H1 (cell line): ENCODE measurements around the gene OR9A2. TPM values are rescaled to one million over a fixed set of nuclear protein-coding genes. Genes with fewer than 3 reads are reported as not detected.

Experiments used
- CTCF ChIA-PET: fragments of 300-600 bp; sonication (Branson Sonifier 250); formaldehyde crosslinking; loops from one replicate; lab custom pipeline; 2021; ENCODE audit not compliant: partially characterized antibody; lab: Charles Lee
- POLR2A ChIA-PET: fragments of 300-600 bp; sonication (Branson Sonifier 250); formaldehyde crosslinking; loops from one replicate; lab custom pipeline; 2021; ENCODE audit warnings: inconsistent platforms; ENCODE audit not compliant: partially characterized antibody; lab: Charles Lee
- DNase-seq, 2 experiments: peaks; one replicate each; pipeline versions ENCODE4 v3.0.0 to v3.0.0-alpha.2; 2010 to 2022; ENCODE audit warnings: low spot score in 2 of 2, low read depth in 1 of 2, mixed read lengths in 1 of 2
- FAIRE-seq: peaks from 2 replicates; lab custom pipeline; 2011; peaks lifted over from hg19 to GRCh38; lab: Jason Lieb, UNC
- H2AFZ ChIP-seq: 2 replicates; pipeline ENCODE4 v1.8.1; 2012; ENCODE audit warnings: low read length, inconsistent platforms
- H2AK5ac ChIP-seq: 2 replicates; pipeline ENCODE4 v1.6.1; 2013; ENCODE audit warnings: low read depth, low read length
- H2BK120ac ChIP-seq: replicated peaks from 2 replicates; pipeline ENCODE3; 2013; ENCODE audit warnings: low read depth, low read length, inconsistent platforms
- H2BK12ac ChIP-seq: 2 replicates; pipeline ENCODE4 v1.6.1; 2013; ENCODE audit warnings: low read depth, low read length
- H2BK15ac ChIP-seq: 2 replicates; pipeline ENCODE4 v1.6.1; 2013; ENCODE audit warnings: low read length
- H2BK20ac ChIP-seq: 2 replicates; pipeline ENCODE4 v1.6.1; 2013; ENCODE audit warnings: low read length
- H2BK5ac ChIP-seq: 2 replicates; pipeline ENCODE4 v1.6.1; 2013; ENCODE audit warnings: low read depth, low read length
- H3K14ac ChIP-seq: 2 replicates; pipeline ENCODE4 v1.6.1; 2013; ENCODE audit warnings: inconsistent platforms; ENCODE audit not compliant: insufficient read length
- H3K18ac ChIP-seq: 2 replicates; pipeline ENCODE4 v1.6.1; 2013; ENCODE audit warnings: low read length; ENCODE audit errors: extremely low read depth
- H3K23ac ChIP-seq: 2 replicates; pipeline ENCODE4 v1.6.1; 2013; ENCODE audit warnings: inconsistent platforms; ENCODE audit not compliant: insufficient read length
- H3K23me2 ChIP-seq: 2 replicates; pipeline ENCODE4 v1.6.1; 2013; ENCODE audit warnings: low read depth, low read length
- H3K27ac ChIP-seq: 2 replicates; pipeline ENCODE4 v1.6.1; 2011; ENCODE audit warnings: low read depth, low read length, inconsistent platforms
- H3K27me3 ChIP-seq, 4 experiments: replicated peaks in 1 of 4; 1 replicate in 1 of 4; 2 replicates in 3 of 4; pipeline versions ENCODE4 v1.6.1 to v1.8.1; 2011 to 2013; ENCODE audit warnings: low read length in 3 of 4, mild to moderate bottlenecking in 3 of 4, inconsistent platforms in 2 of 4, mixed read lengths in 2 of 4, moderate library complexity in 1 of 4; ENCODE audit not compliant: control insufficient read depth in 3 of 4, insufficient read depth in 3 of 4; ENCODE audit errors: extremely low read depth in 1 of 4
- H3K36me3 ChIP-seq, 4 experiments: 2 replicates each; pipeline versions ENCODE4 v1.6.1 to v1.8.1; 2011 to 2013; ENCODE audit warnings: mild to moderate bottlenecking in 4 of 4, low read length in 3 of 4, moderate library complexity in 2 of 4, control low read depth in 1 of 4, inconsistent platforms in 1 of 4; ENCODE audit not compliant: insufficient read depth in 4 of 4, control insufficient read depth in 2 of 4
- H3K4ac ChIP-seq: replicated peaks from 2 replicates; pipeline ENCODE3; 2013; ENCODE audit warnings: low read length, low read depth, mixed read lengths, inconsistent platforms; ENCODE audit not compliant: insufficient read length
- H3K4me1 ChIP-seq, 4 experiments: replicated peaks in 1 of 4; 1 replicate in 1 of 4; 2 replicates in 3 of 4; pipeline versions ENCODE4 v1.6.1 to v1.8.1; 2011 to 2013; ENCODE audit warnings: low read length in 3 of 4, inconsistent platforms in 2 of 4, mixed read lengths in 1 of 4; ENCODE audit not compliant: insufficient read depth in 4 of 4, control insufficient read depth in 3 of 4
- H3K4me2 ChIP-seq, 2 experiments: 2 replicates each; pipeline versions ENCODE4 v1.6.1 to v1.8.1; 2011 to 2013; ENCODE audit warnings: low read depth in 2 of 2, low read length in 2 of 2, control low read depth in 1 of 2, inconsistent platforms in 1 of 2, mild to moderate bottlenecking in 1 of 2; ENCODE audit not compliant: insufficient read depth in 1 of 2
- H3K4me3 ChIP-seq, 4 experiments: fragments of 200-600, 300-600 bp in 1 of 4; sonication (generic), shearing (Covaris generic), sonication (Bioruptor Twin) in 1 of 4; 2 replicates each; pipeline versions ENCODE4 v1.5.1 to v1.8.1; 2011 to 2016; ENCODE audit warnings: low read length in 4 of 4, low read depth in 3 of 4, control low read depth in 2 of 4, inconsistent platforms in 2 of 4, mild to moderate bottlenecking in 2 of 4, mixed read lengths in 1 of 4, moderate library complexity in 1 of 4; ENCODE audit not compliant: insufficient read depth in 2 of 4; ENCODE audit errors: extremely low read depth in 1 of 4
- H3K56ac ChIP-seq: replicated peaks from 2 replicates; pipeline ENCODE3; 2013; ENCODE audit warnings: low read depth, mild to moderate bottlenecking, mixed read lengths, low read length, inconsistent platforms; ENCODE audit not compliant: insufficient read length
- H3K79me1 ChIP-seq: 2 replicates; pipeline ENCODE4 v1.6.1; 2013; ENCODE audit warnings: low read depth, low read length, control low read depth
- H3K79me2 ChIP-seq, 2 experiments: 2 replicates each; pipeline versions ENCODE4 v1.6.1 to v1.8.1; 2012 to 2013; ENCODE audit warnings: low read length in 2 of 2, mild to moderate bottlenecking in 2 of 2, inconsistent platforms in 1 of 2; ENCODE audit not compliant: insufficient read depth in 2 of 2, control insufficient read depth in 1 of 2
- H3K9ac ChIP-seq, 4 experiments: replicated peaks in 1 of 4; 1 replicate in 1 of 4; 2 replicates in 3 of 4; pipeline versions ENCODE4 v1.6.1 to v1.8.1; 2011 to 2013; ENCODE audit warnings: low read depth in 3 of 4, low read length in 3 of 4, control low read depth in 2 of 4, mild to moderate bottlenecking in 2 of 4, moderate library complexity in 2 of 4, inconsistent platforms in 1 of 4; ENCODE audit errors: extremely low read depth in 1 of 4
- H3K9me3 ChIP-seq, 2 experiments: 2 replicates each; pipeline versions ENCODE4 v1.6.1 to v1.8.1; 2012 to 2013; ENCODE audit warnings: mild to moderate bottlenecking in 2 of 2, moderate library complexity in 2 of 2, control low read depth in 1 of 2, inconsistent platforms in 1 of 2, low read depth in 1 of 2, low read length in 1 of 2, mixed read lengths in 1 of 2; ENCODE audit not compliant: insufficient read depth in 2 of 2
- H4K20me1 ChIP-seq, 2 experiments: replicated peaks in 1 of 2; 2 replicates each; pipeline versions ENCODE3 to v1.8.1; 2011 to 2013; ENCODE audit warnings: inconsistent platforms in 2 of 2, low read length in 2 of 2, mild to moderate bottlenecking in 1 of 2; ENCODE audit not compliant: insufficient read depth in 2 of 2, control insufficient read depth in 1 of 2
- H4K5ac ChIP-seq: 2 replicates; pipeline ENCODE4 v1.6.1; 2013; ENCODE audit warnings: low read length, low read depth, mixed read lengths, inconsistent platforms; ENCODE audit not compliant: insufficient read length
- H4K8ac ChIP-seq: 2 replicates; pipeline ENCODE4 v1.8.0; 2013; ENCODE audit warnings: mild to moderate bottlenecking, moderate library complexity, low read length, inconsistent platforms; ENCODE audit not compliant: insufficient read depth; ENCODE audit errors: extremely low read depth
- H4K91ac ChIP-seq: replicated peaks from 2 replicates; pipeline ENCODE3; 2013; ENCODE audit warnings: low read length, mixed read lengths, inconsistent platforms; ENCODE audit not compliant: insufficient read length
- ASH2L ChIP-seq: fragments of 200-600, 300-600 bp; sonication (generic); IDR thresholded peaks from one replicate; pipeline ENCODE4 v1.7.1; 2017; ENCODE audit warnings: low read length
- ATF2 ChIP-seq: IDR thresholded peaks from 2 replicates; pipeline ENCODE4 v1.6.1; 2012; ENCODE audit warnings: low read length, inconsistent platforms
- BRCA1 ChIP-seq: IDR thresholded peaks from 2 replicates; pipeline ENCODE4 v1.6.1; 2012; ENCODE audit warnings: low read depth, low read length, improper control_type of control experiment
- EP300 ChIP-seq, 2 experiments: IDR thresholded peaks; 1 replicate in 1 of 2; 2 replicates in 1 of 2; pipeline ENCODE4 v1.6.1; 2011 to 2012; ENCODE audit warnings: low read depth in 2 of 2, low read length in 2 of 2, mild to moderate bottlenecking in 2 of 2, borderline replicate concordance in 1 of 2, inconsistent platforms in 1 of 2, moderate library complexity in 1 of 2
- GABPA ChIP-seq: IDR thresholded peaks from 2 replicates; pipeline ENCODE4 v1.6.1; 2011; ENCODE audit warnings: mild to moderate bottlenecking, low read length, moderate library complexity, borderline replicate concordance; ENCODE audit not compliant: insufficient read depth
- GTF2F1 ChIP-seq: IDR thresholded peaks from 2 replicates; pipeline ENCODE4 v1.6.1; 2012; ENCODE audit warnings: low read depth, low read length, improper control_type of control experiment, borderline replicate concordance
- POLR2AphosphoS5 ChIP-seq: IDR thresholded peaks from 2 replicates; pipeline ENCODE4 v1.6.1; 2011; ENCODE audit warnings: low read depth, low read length
- SIN3A ChIP-seq, 2 experiments: IDR thresholded peaks in 1 of 2; conservative IDR thresholded peaks in 1 of 2; 2 replicates each; pipeline ENCODE4 v1.6.1; 2011 to 2012; ENCODE audit warnings: low read length in 2 of 2, improper control_type of control experiment in 1 of 2, low read depth in 1 of 2, mild to moderate bottlenecking in 1 of 2
- TAF1 ChIP-seq: IDR thresholded peaks from 2 replicates; pipeline ENCODE4 v1.6.1; 2011; ENCODE audit warnings: mild to moderate bottlenecking, low read depth, low read length
- TEAD4 ChIP-seq: IDR thresholded peaks from 2 replicates; pipeline ENCODE4 v1.6.1; 2012; ENCODE audit warnings: low read depth, low read length, inconsistent platforms, mixed read lengths
- USF2 ChIP-seq: IDR thresholded peaks from 2 replicates; pipeline ENCODE4 v1.6.1; 2011; ENCODE audit warnings: low read length, improper control_type of control experiment
- WGBS, 2 experiments: shearing (Covaris generic) in 1 of 2; methylation state at CpG; one replicate each; pipeline versions ENCODE4 v1.1.6 to v1.1.7; 2013 to 2015; ENCODE audit warnings: low lambda C conversion rate in 2 of 2, mixed read lengths in 2 of 2, inconsistent platforms in 1 of 2, low coverage in 1 of 2, missing lambda C conversion rate in 1 of 2; ENCODE audit not compliant: insufficient replicate concordance in 2 of 2, insufficient coverage in 1 of 2, insufficient read length in 1 of 2; ENCODE audit errors: extremely low coverage in 1 of 2, missing lambda C conversion rate in 1 of 2; 5-methylcytosine and 5-hydroxymethylcytosine counted together
- polyA plus RNA-seq, 7 experiments: library from polyadenylated mRNA; depleted of rRNA in 3 of 7; stranded (reverse) in 5 of 7; unstranded in 2 of 7; fragments of >200 nt in 5 of 7; fragments of 200-250 nt in 2 of 7; gene quantifications; 1 replicate in 5 of 7; 2 replicates in 1 of 7; 4 replicates in 1 of 7; pipeline versions ENCODE4 v1.2.1 to v1.2.3, GENCODE V29; 2011 to 2013; ENCODE audit warnings: missing spikeins in 2 of 7, mixed read lengths in 2 of 7
- total RNA-seq: library from RNA; stranded (reverse); fragmentation: NEBNext Ultra II Directional; extraction: Animal tissue kit (Norgen Biotek cat#: 25700); gene quantifications from 2 replicates; pipeline ENCODE4 v1.2.1, GENCODE V29; 2021

Gene OR9A2
- total and polyA plus RNA-seq, 2 of the 8 experiments (the other 6 are each of a cell fraction or from before 2014, with no cell fraction given), result not detected

- ChIA-PET CTCF (interaction anchor here (0.7 to 1.6 kb wide), 3 partner anchors 10 to 155 kb away, joined by 3 read pairs; no protein-coding TSS in a partner anchor), POLR2A (no interaction called here)
- Histone ChIP-seq H4K91ac (no peak overlapping the region), H2BK120ac (no peak overlapping the region), H4K5ac (no peak overlapping the region), H3K27ac (no peak overlapping the region), H3K4me2 (no peak overlapping the region), H3K4me1 (no peaks in the 10 kb centered on the region), H3K4ac (no peak overlapping the region), H2AFZ (no peak overlapping the region), H3K56ac (no peak overlapping the region), H2BK20ac (no peak overlapping the region), H3K23me2 (0 out of 2 replicates have a peak, but pooled peaks cover 2% of the 10 kb centered on the region), H3K23ac (no peak overlapping the region), H3K9me3 (peaks cover 0 to 5% of the 10 kb centered on the region in 2 experiments; a peak in 1 of 4 replicates), H3K79me2 (no peaks in the 10 kb centered on the region), H3K18ac (no peak overlapping the region), H3K36me3 (no peaks in the 10 kb centered on the region; a peak in 1 of 8 replicates), H3K14ac (no peak overlapping the region), H4K20me1 (no peaks in the 10 kb centered on the region), H3K4me3 (no peak overlapping the region), H2BK15ac (no peak overlapping the region), H3K79me1 (no peaks in the 10 kb centered on the region), H2BK5ac (no peak overlapping the region), H2BK12ac (no peak overlapping the region), H4K8ac (no peak overlapping the region), H3K9ac (no peak overlapping the region), H2AK5ac (no peak overlapping the region), H3K27me3 (no peaks in the 10 kb centered on the region)
- 76% methylated on average over 3 of the region's 3 CpGs; no CpG with 5 or more reads in 1 of the 2 experiments for WGBS, 2 experiments
- DNase-seq (no peak), FAIRE-seq (no peak)
- TF ChIP-seq TAF1 (no peak), TEAD4 (no peak), EP300 (IDR thresholded peaks at IDR 0.05; ENCODE audit: borderline replicate concordance in 1 of 2, low read depth in 2 of 2, low read length in 2 of 2) (no peak), GABPA (no peak), BRCA1 (no peak), SIN3A (conservative IDR thresholded peaks at IDR 0.05 in 1 of 2, IDR thresholded peaks at IDR 0.05 in 1 of 2; ENCODE audit: low read depth in 1 of 2, low read length in 2 of 2) (no peak), ATF2 (no peak), ASH2L (no peak), POLR2AphosphoS5 (no peak), GTF2F1 (no peak), USF2 (no peak)
These were observed 36.8 kb upstream of the OR9A2 start for GRCh38 chr7:143063741-143064140.
